HEK293T (cell line): ENCODE data around the gene POLA1.

Experiments used
- CTCF ChIA-PET: fragments of 350-600 bp; formaldehyde crosslinking; extraction: SDS; loops from one replicate; lab custom pipeline; 2021; ENCODE audit warnings: antibody characterized with exemption, inconsistent platforms; lab: Yijun Ruan, JAX
- POLR2A ChIA-PET: fragments of 350-600 bp; formaldehyde crosslinking; extraction: SDS; loops from one replicate; lab custom pipeline; 2020; ENCODE audit warnings: antibody characterized with exemption, inconsistent platforms; lab: Yijun Ruan, JAX
- DNase-seq: peaks from one replicate; pipeline ENCODE4 v3.0.0; 2012; ENCODE audit warnings: mixed read lengths; ENCODE audit errors: extremely low spot score
- ARNT ChIP-seq: fragments of 450-650 bp; IDR thresholded peaks from 2 replicates; pipeline ENCODE4 v1.6.1; 2017; ENCODE audit warnings: mild to moderate bottlenecking
- BHLHE40 ChIP-seq: fragments of 450-650 bp; IDR thresholded peaks from 2 replicates; pipeline ENCODE4 v1.6.1; 2016; ENCODE audit warnings: mild to moderate bottlenecking, moderate library complexity, borderline replicate concordance
- CTBP1 ChIP-seq: fragments of 450-650 bp; IDR thresholded peaks from 2 replicates; pipeline ENCODE4 v1.6.1; 2016; ENCODE audit warnings: borderline replicate concordance
- ELF4 ChIP-seq: fragments of 450-650 bp; IDR thresholded peaks from 2 replicates; pipeline ENCODE4 v1.6.1; 2017; ENCODE audit warnings: antibody characterized with exemption
- FOXA1 ChIP-seq: fragments of 450-650 bp; IDR thresholded peaks from 2 replicates; pipeline ENCODE4 v1.6.1; 2016; ENCODE audit warnings: mild to moderate bottlenecking
- FOXK2 ChIP-seq: fragments of 450-650 bp; IDR thresholded peaks from 2 replicates; pipeline ENCODE4 v1.6.1; 2016; ENCODE audit warnings: mild to moderate bottlenecking
- FOXM1 ChIP-seq: fragments of 450-650 bp; IDR thresholded peaks from 2 replicates; pipeline ENCODE4 v1.6.1; 2017; ENCODE audit warnings: mild to moderate bottlenecking, borderline replicate concordance
- HDGF ChIP-seq: fragments of 450-650 bp; IDR thresholded peaks from 2 replicates; pipeline ENCODE4 v1.6.1; 2017; ENCODE audit warnings: antibody characterized with exemption, borderline replicate concordance
- L3MBTL2 ChIP-seq: fragments of 450-650 bp; conservative IDR thresholded peaks from 2 replicates; pipeline ENCODE4 v1.6.1; 2016; ENCODE audit warnings: mild to moderate bottlenecking
- LEF1 ChIP-seq: fragments of 450-650 bp; IDR thresholded peaks from 2 replicates; pipeline ENCODE4 v1.6.1; 2017; ENCODE audit warnings: mild to moderate bottlenecking, borderline replicate concordance
- NFRKB ChIP-seq: fragments of 450-650 bp; IDR thresholded peaks from 2 replicates; pipeline ENCODE4 v1.6.1; 2016; ENCODE audit warnings: mild to moderate bottlenecking, moderate library complexity
- SP1 ChIP-seq: fragments of 450-650 bp; IDR thresholded peaks from 2 replicates; pipeline ENCODE4 v1.6.1; 2017
- SUZ12 ChIP-seq: fragments of 450-650 bp; IDR thresholded peaks from 2 replicates; pipeline ENCODE4 v1.6.1; 2016; ENCODE audit warnings: mild to moderate bottlenecking
- TARDBP ChIP-seq: fragments of 450-650 bp; IDR thresholded peaks from 2 replicates; pipeline ENCODE4 v1.6.1; 2016
- ZNF384 ChIP-seq: fragments of 450-650 bp; IDR thresholded peaks from 2 replicates; pipeline ENCODE4 v1.6.1; 2016
- TF ChIP-seq, protein P1 (sequence below): fragments of 450-650 bp; IDR thresholded peaks from 2 replicates; pipeline ENCODE4 v1.6.1; 2016

The POLA1 gene

GRCh38 chrX:24925430-24925829 is 231.7 kb downstream of the POLA1 start:
- no peak for DNase-seq
- ChIA-PET CTCF (no interaction called here), POLR2A (no interaction called here)
- TF ChIP-seq TARDBP (no peak), ARNT (no peak), FOXA1 (no peak), NFRKB (no peak), ELF4 (no peak), SP1 (no peak), BHLHE40 (no peak), L3MBTL2 (no peak), HDGF (no peak)
- TF ChIP-seq, protein P1, sequence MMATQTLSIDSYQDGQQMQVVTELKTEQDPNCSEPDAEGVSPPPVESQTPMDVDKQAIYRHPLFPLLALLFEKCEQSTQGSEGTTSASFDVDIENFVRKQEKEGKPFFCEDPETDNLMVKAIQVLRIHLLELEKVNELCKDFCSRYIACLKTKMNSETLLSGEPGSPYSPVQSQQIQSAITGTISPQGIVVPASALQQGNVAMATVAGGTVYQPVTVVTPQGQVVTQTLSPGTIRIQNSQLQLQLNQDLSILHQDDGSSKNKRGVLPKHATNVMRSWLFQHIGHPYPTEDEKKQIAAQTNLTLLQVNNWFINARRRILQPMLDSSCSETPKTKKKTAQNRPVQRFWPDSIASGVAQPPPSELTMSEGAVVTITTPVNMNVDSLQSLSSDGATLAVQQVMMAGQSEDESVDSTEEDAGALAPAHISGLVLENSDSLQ = no peak

DNA sequence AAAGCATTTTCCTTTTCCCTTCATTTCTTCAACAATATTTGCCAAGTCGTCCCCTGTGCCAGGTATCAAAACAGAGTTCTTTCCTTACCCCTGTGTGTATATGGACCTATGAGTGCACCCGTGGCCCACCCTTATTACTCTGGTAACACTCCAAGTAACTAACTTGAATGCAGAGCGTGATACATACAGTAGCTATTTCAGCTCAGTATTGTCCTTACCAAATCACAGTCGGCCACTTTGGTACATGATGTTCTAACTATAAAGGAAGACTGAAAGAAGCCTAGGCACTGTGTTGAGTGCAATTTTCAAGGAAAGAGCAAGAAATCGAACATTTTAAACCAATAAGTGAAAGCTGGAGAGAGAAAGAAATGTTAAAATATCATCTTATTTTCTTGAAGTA is 233.7 kb downstream of the POLA1 start:
- no peak for DNase-seq
- ChIA-PET CTCF (no interaction called here), POLR2A (no interaction called here)
- TF ChIP-seq NFRKB (no peak), CTBP1 (no peak), SUZ12 (no peak)

- TF ChIP-seq BHLHE40 (no peak), ELF4 (no peak), SUZ12 (no peak), FOXA1 (no peak), SP1 (no peak), FOXK2 (no peak), NFRKB (no peak), LEF1 (no peak), CTBP1 (no peak), ZNF384 (no peak), HDGF (no peak), FOXM1 (no peak), L3MBTL2 (no peak)
- no peak for DNase-seq
- ChIA-PET POLR2A (no interaction called here), CTCF (no interaction called here)
These were observed 234.4 kb downstream of the POLA1 start for GRCh38 chrX:24928114-24928513.

DNA sequence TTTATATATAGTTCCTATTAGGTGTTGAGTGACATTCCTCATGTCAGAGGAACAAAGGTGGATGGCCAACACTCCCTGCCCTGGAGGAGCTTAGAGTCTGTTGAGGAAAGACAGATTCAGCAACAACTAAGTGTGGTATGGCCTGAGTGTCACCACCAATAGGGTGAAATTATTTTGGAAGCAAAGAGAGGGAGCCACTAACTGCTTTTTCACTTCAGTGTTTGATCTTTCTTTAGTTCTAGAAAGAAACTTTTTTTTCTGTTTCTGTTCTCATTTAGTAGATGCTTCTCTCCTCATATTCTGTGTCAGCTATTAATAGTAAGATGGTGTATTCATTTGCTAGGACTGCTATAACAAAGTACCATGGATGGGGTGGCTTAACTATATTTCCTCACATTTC is 240.6 kb downstream of the POLA1 start:
- ChIA-PET CTCF (no interaction called here), POLR2A (no interaction called here)
- DNase-seq = no peak
- no peak for TF ChIP-seq ELF4
- no peak for TF ChIP-seq TARDBP
- no peak for TF ChIP-seq ZNF384
- no peak for TF ChIP-seq L3MBTL2
- TF ChIP-seq LEF1 = no peak
- no peak for TF ChIP-seq FOXA1

GRCh38 chrX:24945009-24945408 is 251.3 kb downstream of the POLA1 start:
- POLR2A ChIA-PET = no interaction called here
- TF ChIP-seq CTBP1 = no peak
- no peak for TF ChIP-seq ELF4
- no peak for TF ChIP-seq FOXK2
- no peak for TF ChIP-seq BHLHE40
- TF ChIP-seq FOXA1 = no peak
- no peak for TF ChIP-seq ZNF384
- no peak for TF ChIP-seq NFRKB
- TF ChIP-seq, protein P1 = no peak
- TF ChIP-seq SP1 = no peak
- TF ChIP-seq ARNT = no peak
- no peak for TF ChIP-seq HDGF
- TF ChIP-seq LEF1 = no peak
- TF ChIP-seq FOXM1 = no peak
- no peak for TF ChIP-seq SUZ12
- TF ChIP-seq L3MBTL2 = no peak
- TF ChIP-seq TARDBP = no peak
- CTCF ChIA-PET = no interaction called here

DNA sequence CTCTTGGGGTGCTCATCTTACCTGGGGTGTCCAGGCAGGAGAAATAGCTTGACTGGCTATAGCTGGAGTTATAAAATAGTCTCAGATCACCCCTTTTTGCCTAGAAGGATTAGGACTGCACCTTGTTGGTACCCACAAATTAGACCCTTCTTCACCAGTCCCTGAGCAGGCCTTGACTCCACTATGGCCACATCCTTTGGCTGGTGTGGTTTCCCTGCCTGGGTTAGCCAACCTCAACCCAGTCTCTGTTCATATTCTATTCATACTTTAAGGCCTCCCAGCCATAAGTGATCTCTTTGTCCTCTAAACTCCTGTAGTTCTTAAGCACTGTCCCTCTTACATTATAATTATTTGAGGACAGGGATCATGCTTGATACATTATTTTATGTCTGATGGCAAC is 252.7 kb downstream of the POLA1 start:
- no peak for DNase-seq
- POLR2A ChIA-PET = no interaction called here
- CTCF ChIA-PET = no interaction called here
- no peak for TF ChIP-seq FOXA1
- no peak for TF ChIP-seq HDGF
- TF ChIP-seq TARDBP = no peak
- no peak for TF ChIP-seq BHLHE40
- no peak for TF ChIP-seq NFRKB
- no peak for TF ChIP-seq FOXM1
- no peak for TF ChIP-seq ZNF384
- no peak for TF ChIP-seq SUZ12
- no peak for TF ChIP-seq L3MBTL2
- TF ChIP-seq ARNT = no peak
- no peak for TF ChIP-seq ELF4
- no peak for TF ChIP-seq CTBP1
- no peak for TF ChIP-seq SP1

More at GRCh38 chrX:24945009-24945408, 251.3 kb downstream of the POLA1 start:
- no peak for DNase-seq

GRCh38 chrX:24954732-24955131 is 261.0 kb downstream of the POLA1 start:
- DNase-seq = no peak
- CTCF ChIA-PET = no interaction called here
- TF ChIP-seq FOXA1 (no peak), SUZ12 (no peak), FOXM1 (no peak), FOXK2 (no peak), LEF1 (no peak), ELF4 (no peak), SP1 (no peak), TARDBP (no peak), BHLHE40 (no peak)
- POLR2A ChIA-PET = no interaction called here
